Measurements from ENCODE around the gene SGSM2.

The SGSM2 gene

GRCh38 chr17:2406271-2406902, 69.1 kb downstream of the SGSM2 start:
- DNase-seq (ENCODE audit: low read depth), result no peak
- TF ChIP-seq, protein P1, sequence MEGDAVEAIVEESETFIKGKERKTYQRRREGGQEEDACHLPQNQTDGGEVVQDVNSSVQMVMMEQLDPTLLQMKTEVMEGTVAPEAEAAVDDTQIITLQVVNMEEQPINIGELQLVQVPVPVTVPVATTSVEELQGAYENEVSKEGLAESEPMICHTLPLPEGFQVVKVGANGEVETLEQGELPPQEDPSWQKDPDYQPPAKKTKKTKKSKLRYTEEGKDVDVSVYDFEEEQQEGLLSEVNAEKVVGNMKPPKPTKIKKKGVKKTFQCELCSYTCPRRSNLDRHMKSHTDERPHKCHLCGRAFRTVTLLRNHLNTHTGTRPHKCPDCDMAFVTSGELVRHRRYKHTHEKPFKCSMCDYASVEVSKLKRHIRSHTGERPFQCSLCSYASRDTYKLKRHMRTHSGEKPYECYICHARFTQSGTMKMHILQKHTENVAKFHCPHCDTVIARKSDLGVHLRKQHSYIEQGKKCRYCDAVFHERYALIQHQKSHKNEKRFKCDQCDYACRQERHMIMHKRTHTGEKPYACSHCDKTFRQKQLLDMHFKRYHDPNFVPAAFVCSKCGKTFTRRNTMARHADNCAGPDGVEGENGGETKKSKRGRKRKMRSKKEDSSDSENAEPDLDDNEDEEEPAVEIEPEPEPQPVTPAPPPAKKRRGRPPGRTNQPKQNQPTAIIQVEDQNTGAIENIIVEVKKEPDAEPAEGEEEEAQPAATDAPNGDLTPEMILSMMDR (IDR thresholded peaks at IDR 0.05; ENCODE audit: low read depth, low read length, missing control alignments), result no peak
- in situ Hi-C loops (cut with HindIII; ENCODE audit: low sequenced_read_pairs), result no loop called here
- H3K4me3 ChIP-seq (ENCODE audit: low read depth, low read length), result no peak overlapping the region

DNA sequence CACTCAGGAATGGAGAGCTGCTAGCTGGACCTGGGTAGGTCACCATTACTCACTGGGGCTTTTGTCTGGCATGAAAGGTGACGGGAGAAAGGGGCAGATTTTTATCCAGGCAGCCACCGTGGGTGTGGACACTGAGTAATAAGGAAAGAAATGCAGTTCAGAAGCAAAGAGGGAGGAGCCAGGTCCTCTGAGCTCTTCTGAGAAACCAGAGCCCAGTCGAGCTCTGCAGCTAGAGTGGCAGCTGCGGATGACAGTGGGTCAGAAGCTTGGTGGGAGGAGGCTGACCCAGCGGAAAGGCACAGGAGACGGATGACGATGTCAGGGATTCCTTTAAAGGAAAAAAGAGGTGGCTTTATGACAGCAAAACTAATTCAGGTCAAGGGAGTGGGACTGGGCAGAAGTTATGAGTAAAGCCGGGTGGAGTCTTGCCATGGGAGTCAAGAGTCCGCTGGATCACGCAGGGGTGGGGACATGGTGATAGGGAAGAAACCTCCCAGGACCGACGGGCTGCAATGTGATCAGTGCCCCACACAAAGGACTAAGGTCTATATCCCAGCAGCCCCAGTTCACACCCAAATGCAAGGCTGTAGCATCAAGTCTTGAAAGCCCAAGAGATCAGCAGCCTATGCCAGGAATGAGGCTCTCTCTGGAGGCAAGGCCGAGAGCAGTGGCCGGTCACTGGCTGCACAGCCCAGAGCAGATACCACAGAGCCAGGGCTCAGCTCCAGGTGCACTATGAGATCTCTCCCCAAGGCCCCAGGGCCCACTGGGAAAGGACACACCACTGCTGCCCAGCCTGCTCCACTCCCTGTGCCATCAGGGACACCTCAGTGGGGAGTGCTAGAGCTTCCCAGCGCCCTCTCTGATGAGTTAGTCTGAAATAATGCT, 69.8 kb downstream of the SGSM2 start:
- TF ChIP-seq, protein P1 (IDR thresholded peaks at IDR 0.05; ENCODE audit: low read depth, low read length, missing control alignments), result no peak
- no peak for DNase-seq (ENCODE audit: low read depth)
- no peak overlapping the region for H3K4me3 ChIP-seq (ENCODE audit: low read depth, low read length)
- in situ Hi-C loops (cut with HindIII; ENCODE audit: low sequenced_read_pairs), result no loop called here

DNA sequence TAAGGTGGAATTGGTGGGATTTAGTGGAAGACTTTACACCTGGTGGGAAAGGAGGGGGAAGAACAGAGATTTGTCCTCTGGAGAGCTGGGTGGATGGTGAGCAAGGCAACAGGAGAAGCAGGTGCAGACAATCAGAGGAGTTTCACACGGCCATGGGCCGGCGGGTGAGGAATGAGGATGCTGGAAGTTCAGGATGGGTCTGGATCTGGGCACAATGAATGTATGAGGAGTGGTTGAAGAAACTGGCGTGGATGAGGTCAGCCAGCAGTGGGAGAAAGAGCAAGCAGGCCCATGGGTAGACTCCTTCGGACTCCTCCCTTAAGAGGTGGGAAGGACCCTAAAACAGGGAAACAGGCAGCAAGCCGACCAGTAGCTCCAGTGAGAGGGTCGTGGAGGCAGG, 73.7 kb downstream of the SGSM2 start:
- H3K4me3 ChIP-seq (ENCODE audit: low read depth, low read length), result no peak overlapping the region
- TF ChIP-seq, protein P1 (IDR thresholded peaks at IDR 0.05; ENCODE audit: low read depth, low read length, missing control alignments), result no peak
- no peak for DNase-seq (ENCODE audit: low read depth)
- in situ Hi-C loops (cut with HindIII; ENCODE audit: low sequenced_read_pairs), result loop anchor here (10.0 kb wide), 1 partner anchor 74 kb away; no protein-coding TSS in a partner anchor

DNA sequence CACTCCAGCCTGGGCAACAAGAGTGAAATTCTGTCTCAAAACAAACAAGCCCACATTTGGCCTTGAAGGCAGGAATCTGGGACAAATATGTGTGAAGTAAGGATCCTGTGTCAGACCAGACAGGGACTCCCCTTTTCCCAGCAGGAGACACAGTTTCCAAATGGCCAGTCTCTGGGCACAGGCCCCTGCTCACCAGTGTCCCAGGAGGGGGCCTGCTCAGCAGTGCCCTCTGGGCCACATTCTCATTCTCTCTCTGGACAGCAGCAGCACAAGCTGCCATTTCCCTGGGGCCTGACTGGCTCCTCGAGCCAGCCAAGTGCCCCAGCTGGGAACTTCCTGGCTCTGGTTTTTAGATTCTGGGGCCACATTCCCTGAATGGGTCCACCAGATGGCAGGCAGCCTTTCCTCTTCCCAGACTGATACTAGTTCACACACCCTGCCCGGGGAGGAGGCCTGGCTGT, 75.3 kb downstream of the SGSM2 start:
- TF ChIP-seq, protein P1 (IDR thresholded peaks at IDR 0.05; ENCODE audit: low read depth, low read length, missing control alignments), result peak; percentile 15
- DNase-seq (ENCODE audit: low read depth), result no peak
- in situ Hi-C loops (cut with HindIII; ENCODE audit: low sequenced_read_pairs), result loop anchor here (10.0 kb wide), 1 partner anchor 72 kb away; no protein-coding TSS in a partner anchor
- H3K4me3 ChIP-seq (ENCODE audit: low read depth, low read length), result no peak overlapping the region

GRCh38 chr17:2414446-2415064, 77.3 kb downstream of the SGSM2 start:
- H3K4me3 ChIP-seq (ENCODE audit: low read depth, low read length), result no peak overlapping the region
- TF ChIP-seq, protein P1 (IDR thresholded peaks at IDR 0.05; ENCODE audit: low read depth, low read length, missing control alignments), result no peak
- DNase-seq (ENCODE audit: low read depth), result no peak
- in situ Hi-C loops (cut with HindIII; ENCODE audit: low sequenced_read_pairs), result loop anchor here (10.0 kb wide), 1 partner anchor 70 kb away; no protein-coding TSS in a partner anchor

- H3K4me3 ChIP-seq (ENCODE audit: low read depth, low read length), result no peak overlapping the region
- no peak for DNase-seq (ENCODE audit: low read depth)
- in situ Hi-C loops (cut with HindIII; ENCODE audit: low sequenced_read_pairs), result loop anchor here (10.0 kb wide), 1 partner anchor 70 kb away; no protein-coding TSS in a partner anchor
- TF ChIP-seq, protein P1 (IDR thresholded peaks at IDR 0.05; ENCODE audit: low read depth, low read length, missing control alignments), result no peak
Measured at GRCh38 chr17:2415081-2415480, 77.8 kb downstream of the SGSM2 start.
